ENCODE measurements around the gene DPM1. TPM values are rescaled to one million over a fixed set of nuclear protein-coding genes. Genes with fewer than 3 reads are reported as not detected.

DPM1 gene
- total RNA-seq, 1 experiment from 2014 or later, result 57.8 TPM

- no peak for TF ChIP-seq ELF4 (CRISPR knock-in tag; IDR thresholded peaks at IDR 0.05; ENCODE audit: low read depth)
- TF ChIP-seq NR3C1 (CRISPR knock-in tag; conservative IDR thresholded peaks at IDR 0.05; ENCODE audit: low read depth), result no peak
- TF ChIP-seq NFYB (CRISPR knock-in tag; conservative IDR thresholded peaks at IDR 0.05; ENCODE audit: low read depth), result peak; percentile 82
Measured at GRCh38 chr20:50992733-50993457, 34.6 kb upstream of the DPM1 start (continued).

GRCh38 chr20:50992336-50992732 is 34.0 kb upstream of the DPM1 start:
- Mint-ChIP-seq H3K27me3 (ENCODE audit: low read depth) (peaks cover 5% of the 10 kb centered on the region), H3K4me3 (peak overlapping the region; percentile 52), H3K27ac (peak overlapping the region; percentile 98), H3K4me1 (peaks cover 45% of the 10 kb centered on the region), H3K36me3 (no peaks in the 10 kb centered on the region), H3K9me3 (peaks cover 5% of the 10 kb centered on the region)
- TF ChIP-seq ZNF512 (CRISPR knock-in tag; IDR thresholded peaks at IDR 0.05; ENCODE audit: borderline replicate concordance) (no peak), ZBTB21 (CRISPR knock-in tag; IDR thresholded peaks at IDR 0.05; ENCODE audit: borderline replicate concordance) (no peak), SP1 (CRISPR knock-in tag; conservative IDR thresholded peaks at IDR 0.05) (peak; percentile 30; the same call in 1 of the 2 replicates), STAT6 (CRISPR knock-in tag; conservative IDR thresholded peaks at IDR 0.05; ENCODE audit: low read depth) (no peak), E2F5 (CRISPR knock-in tag; IDR thresholded peaks at IDR 0.05) (no peak), ETV6 (CRISPR knock-in tag; IDR thresholded peaks at IDR 0.05) (0 out of 2 replicates have a peak, but pooled peaks have one; percentile 28), ZMAT4 (CRISPR knock-in tag; IDR thresholded peaks at IDR 0.05) (no peak), MAX (CRISPR knock-in tag; IDR thresholded peaks at IDR 0.05) (peak; percentile 64; the same call in 1 of the 2 replicates), ZNF232 (CRISPR knock-in tag; IDR thresholded peaks at IDR 0.05) (no peak), TEAD1 (CRISPR knock-in tag; IDR thresholded peaks at IDR 0.05) (peak; percentile 91), ZNF138 (CRISPR knock-in tag; conservative IDR thresholded peaks at IDR 0.05) (no peak), FOXP4 (CRISPR knock-in tag; IDR thresholded peaks at IDR 0.05) (peak; percentile 45; the same call in 1 of the 2 replicates), ZNF423 (CRISPR knock-in tag; IDR thresholded peaks at IDR 0.05) (peak; percentile 71), KAT7 (CRISPR knock-in tag; IDR thresholded peaks at IDR 0.05; ENCODE audit: borderline replicate concordance) (no peak), IRF2 (CRISPR knock-in tag; IDR thresholded peaks at IDR 0.05; ENCODE audit: borderline replicate concordance, low read depth) (no peak), ESRRA (CRISPR knock-in tag; IDR thresholded peaks at IDR 0.05; ENCODE audit: borderline replicate concordance) (no peak), NR3C1 (CRISPR knock-in tag; conservative IDR thresholded peaks at IDR 0.05; ENCODE audit: low read depth) (no peak)
- ATAC-seq (peak; percentile 60), DNase-seq (ENCODE audit: low spot score) (peak; percentile 49)
- POLR2A ChIA-PET, result interaction anchor here (0.5 to 2.3 kb wide), 6 partner anchors 23 to 326 kb away, joined by 3 to 5 read pairs (median 4); no protein-coding TSS in a partner anchor
- CTCF ChIA-PET, result interaction anchor here (0.6 to 8.5 kb wide), 48 partner anchors 10 to 709 kb away, joined by 3 to 246 read pairs (median 4); partner anchors contain the start of genes ADNP, BCAS4, KCNG1 and NFATC2

Data from WTC11 (cell line).